ENCODE measurements around the gene BRINP3.
A peak's percentile ranks its signal among the peaks of the same experiment; 100 is the strongest.

- TF ChIP-seq CTCF (IDR thresholded peaks at IDR 0.05) = peak; percentile 31 to 66 (median 32)
- no peak for TF ChIP-seq POLR2A (IDR thresholded peaks at IDR 0.05)
Observed at GRCh38 chr1:190084552-190084951, 393.1 kb downstream of the BRINP3 start.
